ENCODE results near the gene S100B.
A peak's percentile ranks its signal among the peaks of the same experiment; 100 is the strongest.

S100B gene

DNA sequence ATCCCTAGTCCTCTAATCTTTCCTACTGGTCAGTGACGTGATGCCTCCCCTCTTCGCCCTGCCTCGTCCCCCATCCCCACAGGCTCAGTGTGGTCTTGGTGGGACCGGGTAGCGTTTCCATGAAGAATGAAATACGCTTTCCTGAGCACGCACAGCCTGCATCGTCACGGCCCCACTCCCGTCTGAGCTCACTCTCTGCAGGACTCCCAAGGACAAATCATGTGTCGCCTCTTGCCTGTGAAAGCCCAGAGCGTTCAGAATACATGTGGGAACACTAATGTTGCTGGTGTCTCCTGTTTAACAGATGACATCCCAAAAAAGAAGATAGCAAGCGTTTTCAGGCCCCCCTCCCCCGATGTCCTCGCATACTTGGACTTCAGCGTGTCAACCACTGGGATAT, 49.2 kb downstream of the S100B start:
- Histone ChIP-seq H3K9me3 (ENCODE audit: control insufficient read depth in 1 of 2, low read length in 2 of 2) (no peaks in the 10 kb centered on the region), H3K27me3 (ENCODE audit: control insufficient read depth in 1 of 2, insufficient read depth in 2 of 2, low read length in 2 of 2) (no peaks in the 10 kb centered on the region), H3K4me1 (ENCODE audit: control insufficient read depth in 1 of 2, insufficient read depth in 2 of 2, low read length in 2 of 2) (peaks cover 3 to 6% of the 10 kb centered on the region in 2 donors), H3K9ac (ENCODE audit: low read depth in 1 of 2, low read length in 2 of 2) (no peak overlapping the region), H3K36me3 (ENCODE audit: control insufficient read depth in 1 of 2, insufficient read depth in 2 of 2, low read length in 2 of 2) (peaks cover 23 to 61% of the 10 kb centered on the region in 2 donors), H3K27ac (ENCODE audit: low read depth, low read length) (no peak overlapping the region), H3K4me3 (ENCODE audit: low read depth in 1 of 2, low read length in 2 of 2) (no peak overlapping the region)

DNA sequence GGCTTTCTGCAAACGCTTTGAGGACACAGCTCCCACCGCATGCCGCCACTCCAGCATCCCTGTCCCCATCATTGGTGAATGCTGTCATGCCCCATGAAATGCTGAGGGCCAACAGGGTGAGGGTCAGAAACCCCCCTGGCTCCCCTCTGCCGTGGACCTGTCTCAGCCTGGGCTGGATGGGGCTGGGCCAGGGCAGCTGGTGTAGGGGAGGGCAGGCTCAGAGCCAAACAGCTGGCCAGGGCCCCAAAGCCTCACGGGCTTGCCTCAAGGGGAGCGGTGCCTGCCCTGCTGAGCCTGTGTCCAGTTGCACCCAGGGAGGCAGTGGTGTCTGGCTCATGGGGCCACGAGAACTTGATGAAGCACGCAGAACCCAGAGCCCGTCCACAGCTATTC, 49.7 kb downstream of the S100B start:
- H3K27ac ChIP-seq (ENCODE audit: low read depth, low read length), result no peak overlapping the region
- no peaks in the 10 kb centered on the region for H3K27me3 ChIP-seq (ENCODE audit: control insufficient read depth in 1 of 2, insufficient read depth in 2 of 2, low read length in 2 of 2)
- no peak overlapping the region for H3K9ac ChIP-seq (ENCODE audit: low read depth in 1 of 2, low read length in 2 of 2)
- peaks cover 3 to 10% of the 10 kb centered on the region in 2 donors for H3K4me1 ChIP-seq (ENCODE audit: control insufficient read depth in 1 of 2, insufficient read depth in 2 of 2, low read length in 2 of 2)
- peaks cover 25 to 62% of the 10 kb centered on the region in 2 donors for H3K36me3 ChIP-seq (ENCODE audit: control insufficient read depth in 1 of 2, insufficient read depth in 2 of 2, low read length in 2 of 2)
- no peaks in the 10 kb centered on the region for H3K9me3 ChIP-seq (ENCODE audit: control insufficient read depth in 1 of 2, low read length in 2 of 2)
- no peak overlapping the region for H3K4me3 ChIP-seq (ENCODE audit: low read depth in 1 of 2, low read length in 2 of 2)

DNA sequence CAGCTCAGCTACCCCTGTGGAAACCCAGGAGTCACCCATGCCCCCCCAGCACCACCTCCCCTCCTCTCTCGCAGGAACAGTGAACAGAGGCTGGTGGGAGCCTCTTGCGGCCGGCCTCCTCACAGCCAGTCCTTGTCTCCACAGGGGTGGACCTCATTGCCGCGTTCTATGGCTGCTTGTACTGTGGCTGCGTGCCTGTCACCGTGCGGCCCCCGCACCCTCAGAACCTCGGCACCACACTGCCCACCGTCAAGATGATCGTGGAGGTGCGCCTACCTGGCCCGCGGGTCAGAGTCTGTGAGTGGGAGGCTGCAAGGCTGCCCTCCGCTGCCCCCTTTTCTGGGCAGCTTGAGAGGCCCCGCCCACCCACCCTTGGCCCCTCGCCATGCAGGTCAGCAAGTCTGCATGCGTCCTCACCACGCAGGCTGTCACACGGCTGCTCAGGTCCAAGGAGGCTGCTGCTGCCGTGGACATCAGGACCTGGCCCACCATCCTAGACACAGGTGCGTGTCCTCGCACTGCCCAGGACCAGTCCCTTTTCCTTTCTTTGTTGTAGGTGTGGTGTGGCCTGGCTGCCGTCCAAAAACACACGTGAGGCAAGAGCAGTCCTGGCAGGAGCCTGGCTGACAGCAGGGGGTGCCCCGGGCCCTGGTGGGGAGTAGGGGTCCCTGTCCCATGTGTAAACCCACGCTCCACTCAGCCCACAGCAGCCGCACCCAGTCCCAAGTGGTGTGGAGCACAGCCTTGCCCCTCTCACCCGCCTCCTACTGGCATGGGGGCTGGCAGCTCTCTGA, 50.3 kb downstream of the S100B start:
- Histone ChIP-seq H3K27me3 (ENCODE audit: control insufficient read depth in 1 of 2, insufficient read depth in 2 of 2, low read length in 2 of 2) (no peaks in the 10 kb centered on the region), H3K36me3 (ENCODE audit: control insufficient read depth in 1 of 2, insufficient read depth in 2 of 2, low read length in 2 of 2) (peaks cover 27 to 66% of the 10 kb centered on the region in 2 donors), H3K27ac (ENCODE audit: low read depth, low read length) (no peak overlapping the region)

DNA sequence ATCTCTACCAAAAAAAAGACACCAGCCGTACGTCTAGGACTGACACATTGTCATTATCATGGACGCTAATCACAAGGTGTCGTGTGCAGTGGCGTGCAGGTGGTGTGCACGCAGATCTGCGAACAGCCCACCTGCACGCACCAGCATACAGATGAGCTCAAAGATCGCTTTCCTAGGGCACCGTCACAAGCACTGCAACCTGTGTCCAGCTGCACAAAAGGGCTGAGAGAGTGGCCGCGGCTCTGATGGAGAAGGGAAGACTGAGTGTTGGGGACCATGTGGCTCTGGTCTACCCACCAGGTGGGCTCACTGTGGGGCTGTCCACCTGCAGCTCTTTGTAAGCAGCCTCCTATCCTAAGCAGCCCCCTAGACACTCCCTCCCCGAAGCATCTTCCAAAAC, 50.9 kb downstream of the S100B start:
- no peak overlapping the region for H3K4me3 ChIP-seq (ENCODE audit: low read depth in 1 of 2, low read length in 2 of 2)
- no peak overlapping the region for H3K9ac ChIP-seq (ENCODE audit: low read depth in 1 of 2, low read length in 2 of 2)
- no peaks in the 10 kb centered on the region for H3K9me3 ChIP-seq (ENCODE audit: control insufficient read depth in 1 of 2, low read length in 2 of 2)
- H3K27me3 ChIP-seq (ENCODE audit: control insufficient read depth in 1 of 2, insufficient read depth in 2 of 2, low read length in 2 of 2), result no peaks in the 10 kb centered on the region
- H3K27ac ChIP-seq (ENCODE audit: low read depth, low read length), result no peak overlapping the region
- peaks cover 3 to 11% of the 10 kb centered on the region in 2 donors for H3K4me1 ChIP-seq (ENCODE audit: control insufficient read depth in 1 of 2, insufficient read depth in 2 of 2, low read length in 2 of 2)
- H3K36me3 ChIP-seq (ENCODE audit: control insufficient read depth in 1 of 2, insufficient read depth in 2 of 2, low read length in 2 of 2), result peaks cover 27 to 66% of the 10 kb centered on the region in 2 donors

More for the DNA sequence above, 50.3 kb downstream of the S100B start:
- Histone ChIP-seq H3K4me1 (ENCODE audit: control insufficient read depth in 1 of 2, insufficient read depth in 2 of 2, low read length in 2 of 2) (peaks cover 3 to 11% of the 10 kb centered on the region in 2 donors), H3K9me3 (ENCODE audit: control insufficient read depth in 1 of 2, low read length in 2 of 2) (no peaks in the 10 kb centered on the region), H3K9ac (ENCODE audit: low read depth in 1 of 2, low read length in 2 of 2) (no peak overlapping the region), H3K4me3 (ENCODE audit: low read depth in 1 of 2, low read length in 2 of 2) (no peak overlapping the region)

DNA sequence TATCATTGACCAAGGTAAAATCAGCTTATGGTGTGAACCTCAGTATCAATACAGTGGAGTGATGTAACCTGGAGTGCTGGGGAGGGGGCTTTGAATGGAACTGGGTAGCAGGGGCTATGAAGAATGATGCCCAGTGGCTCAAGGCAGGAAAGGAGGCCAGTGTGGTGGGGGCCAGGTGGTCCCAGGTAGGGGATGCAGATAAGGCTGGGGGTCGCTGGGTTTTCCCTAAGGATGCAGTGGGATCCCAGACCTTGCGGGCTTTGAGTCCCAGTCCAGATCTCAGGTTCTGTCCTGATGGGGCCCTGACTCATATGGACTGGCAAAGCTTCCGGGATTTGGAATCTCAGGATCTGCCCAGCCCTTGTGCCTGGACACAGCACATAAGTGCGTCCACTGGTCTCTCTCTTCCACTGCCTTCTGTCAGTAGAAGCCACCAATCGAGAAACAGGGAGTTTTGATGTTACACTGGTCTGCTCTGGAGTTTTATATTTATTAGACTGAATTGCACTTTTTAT, 52.0 kb downstream of the S100B start:
- H3K9ac ChIP-seq (ENCODE audit: low read depth in 1 of 2, low read length in 2 of 2), result peak overlapping the region in 1 of 2 donors; percentile 1
- H3K4me3 ChIP-seq (ENCODE audit: low read depth in 1 of 2, low read length in 2 of 2), result no peak overlapping the region
- peaks cover 28 to 74% of the 10 kb centered on the region in 2 donors for H3K36me3 ChIP-seq (ENCODE audit: control insufficient read depth in 1 of 2, insufficient read depth in 2 of 2, low read length in 2 of 2)
- no peaks in the 10 kb centered on the region for H3K9me3 ChIP-seq (ENCODE audit: control insufficient read depth in 1 of 2, low read length in 2 of 2)
- peaks cover 3 to 11% of the 10 kb centered on the region in 2 donors for H3K4me1 ChIP-seq (ENCODE audit: control insufficient read depth in 1 of 2, insufficient read depth in 2 of 2, low read length in 2 of 2)
- no peaks in the 10 kb centered on the region for H3K27me3 ChIP-seq (ENCODE audit: control insufficient read depth in 1 of 2, insufficient read depth in 2 of 2, low read length in 2 of 2)
- H3K27ac ChIP-seq (ENCODE audit: low read depth, low read length), result no peak overlapping the region

DNA sequence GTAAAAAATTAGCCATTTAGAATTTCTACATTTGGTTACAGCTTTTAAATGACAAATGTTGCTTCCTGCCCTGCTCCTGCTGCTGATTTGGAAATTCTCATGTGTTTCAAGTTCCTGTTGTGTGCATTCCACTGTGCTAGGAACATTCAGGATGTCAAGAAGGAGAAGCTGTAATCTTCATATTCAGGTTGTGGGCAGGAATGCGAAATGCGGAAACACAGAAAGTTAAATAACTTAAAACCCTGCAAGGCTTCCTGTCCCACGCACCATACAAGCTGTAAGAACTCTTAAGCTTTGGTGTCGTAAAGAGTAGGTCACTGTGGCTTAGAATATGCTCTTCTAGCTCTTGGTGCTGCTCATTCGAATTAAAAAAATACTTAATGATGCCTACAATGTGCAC, 52.6 kb downstream of the S100B start:
- no peak overlapping the region for H3K4me3 ChIP-seq (ENCODE audit: low read depth in 1 of 2, low read length in 2 of 2)
- peaks cover 3 to 11% of the 10 kb centered on the region in 2 donors for H3K4me1 ChIP-seq (ENCODE audit: control insufficient read depth in 1 of 2, insufficient read depth in 2 of 2, low read length in 2 of 2)
- peak overlapping the region in 1 of 2 donors; percentile 1 for H3K9ac ChIP-seq (ENCODE audit: low read depth in 1 of 2, low read length in 2 of 2)
- peaks cover 24 to 69% of the 10 kb centered on the region in 2 donors for H3K36me3 ChIP-seq (ENCODE audit: control insufficient read depth in 1 of 2, insufficient read depth in 2 of 2, low read length in 2 of 2)
- no peaks in the 10 kb centered on the region for H3K27me3 ChIP-seq (ENCODE audit: control insufficient read depth in 1 of 2, insufficient read depth in 2 of 2, low read length in 2 of 2)
- H3K9me3 ChIP-seq (ENCODE audit: control insufficient read depth in 1 of 2, low read length in 2 of 2), result no peaks in the 10 kb centered on the region
- H3K27ac ChIP-seq (ENCODE audit: low read depth, low read length), result no peak overlapping the region

DNA sequence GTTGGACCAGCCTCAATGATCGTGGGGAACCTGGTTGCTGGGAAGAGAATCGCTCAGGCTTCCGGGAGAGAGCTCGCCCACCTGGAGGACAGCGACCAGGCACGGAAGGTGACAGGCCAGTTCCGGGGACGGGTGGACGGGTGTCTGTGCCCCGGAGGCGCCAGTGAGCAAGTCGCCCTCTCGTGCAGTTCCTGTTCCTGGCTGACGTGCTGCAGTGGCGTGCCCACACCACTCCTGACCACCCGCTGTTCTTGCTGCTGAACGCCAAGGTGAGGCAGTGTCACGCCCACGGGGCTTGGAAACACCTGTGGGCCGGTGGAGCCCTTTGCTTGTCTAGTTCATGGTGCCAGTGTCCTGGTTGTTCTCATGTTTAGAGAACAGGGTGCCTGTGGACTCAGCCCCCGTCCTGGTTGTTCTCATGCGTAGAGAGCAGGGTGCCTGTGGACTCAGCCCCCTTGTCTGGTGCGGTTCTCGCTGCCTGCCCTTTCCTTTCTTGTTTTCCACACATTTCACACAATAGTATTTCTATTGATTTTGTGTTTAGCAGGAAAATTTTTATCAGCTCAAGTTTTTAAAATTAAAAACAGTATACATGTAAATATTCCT, 53.1 kb downstream of the S100B start:
- no peaks in the 10 kb centered on the region for H3K27me3 ChIP-seq (ENCODE audit: control insufficient read depth in 1 of 2, insufficient read depth in 2 of 2, low read length in 2 of 2)
- H3K36me3 ChIP-seq (ENCODE audit: control insufficient read depth in 1 of 2, insufficient read depth in 2 of 2, low read length in 2 of 2), result peaks cover 21 to 68% of the 10 kb centered on the region in 2 donors
- H3K4me3 ChIP-seq (ENCODE audit: low read depth in 1 of 2, low read length in 2 of 2), result peak overlapping the region; percentile 12 to 13
- H3K9me3 ChIP-seq (ENCODE audit: control insufficient read depth in 1 of 2, low read length in 2 of 2), result no peaks in the 10 kb centered on the region
- H3K27ac ChIP-seq (ENCODE audit: low read depth, low read length), result no peak overlapping the region
- no peak overlapping the region for H3K9ac ChIP-seq (ENCODE audit: low read depth in 1 of 2, low read length in 2 of 2)
- H3K4me1 ChIP-seq (ENCODE audit: control insufficient read depth in 1 of 2, insufficient read depth in 2 of 2, low read length in 2 of 2), result peaks cover 3 to 11% of the 10 kb centered on the region in 2 donors

DNA sequence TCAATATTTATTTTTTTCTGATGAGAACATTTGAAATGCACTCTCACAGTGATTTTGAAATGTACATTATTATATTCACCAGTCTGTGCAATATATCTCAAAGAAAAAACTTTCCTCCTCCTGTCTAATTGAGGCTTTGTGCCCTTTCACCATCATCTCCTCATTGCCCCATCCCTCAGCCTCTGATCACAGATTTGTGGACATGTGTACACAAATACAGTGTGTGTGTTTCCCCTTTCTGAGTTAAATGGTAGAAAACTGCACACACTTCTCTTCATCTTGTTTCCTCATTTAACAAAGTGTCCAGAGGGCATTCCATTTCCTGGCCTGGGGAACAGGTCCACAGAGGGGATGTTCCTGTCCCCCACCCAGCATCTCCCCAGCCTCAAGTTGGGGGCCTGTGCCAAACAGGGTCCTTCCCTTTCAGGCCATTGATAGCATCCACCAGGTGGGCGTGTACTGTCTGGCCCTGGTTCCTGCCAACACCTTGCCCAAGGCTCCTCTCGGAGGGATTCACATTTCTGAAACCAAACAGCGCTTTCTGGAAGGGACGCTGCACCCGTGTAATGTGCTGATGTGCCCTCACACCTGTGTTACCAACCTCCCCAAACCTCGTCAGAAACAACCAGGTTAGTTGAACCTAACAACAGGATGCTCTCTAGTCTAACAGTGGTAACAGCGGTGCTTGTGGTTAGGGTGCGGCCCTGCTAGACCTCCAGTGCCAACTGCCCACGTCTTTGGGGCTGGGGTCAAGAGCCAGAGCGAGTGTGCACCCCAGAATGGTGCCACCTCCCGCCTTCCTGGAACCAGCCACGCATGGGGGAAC, 54.6 kb downstream of the S100B start:
- H3K9ac ChIP-seq (ENCODE audit: low read depth in 1 of 2, low read length in 2 of 2), result no peak overlapping the region
- no peak overlapping the region for H3K4me3 ChIP-seq (ENCODE audit: low read depth in 1 of 2, low read length in 2 of 2)
- H3K9me3 ChIP-seq (ENCODE audit: control insufficient read depth in 1 of 2, low read length in 2 of 2), result no peaks in the 10 kb centered on the region
- peaks cover 34 to 74% of the 10 kb centered on the region in 2 donors for H3K36me3 ChIP-seq (ENCODE audit: control insufficient read depth in 1 of 2, insufficient read depth in 2 of 2, low read length in 2 of 2)
- no peaks in the 10 kb centered on the region for H3K27me3 ChIP-seq (ENCODE audit: control insufficient read depth in 1 of 2, insufficient read depth in 2 of 2, low read length in 2 of 2)
- no peak overlapping the region for H3K27ac ChIP-seq (ENCODE audit: low read depth, low read length)
- H3K4me1 ChIP-seq (ENCODE audit: control insufficient read depth in 1 of 2, insufficient read depth in 2 of 2, low read length in 2 of 2), result peaks cover 3 to 11% of the 10 kb centered on the region in 2 donors

DNA sequence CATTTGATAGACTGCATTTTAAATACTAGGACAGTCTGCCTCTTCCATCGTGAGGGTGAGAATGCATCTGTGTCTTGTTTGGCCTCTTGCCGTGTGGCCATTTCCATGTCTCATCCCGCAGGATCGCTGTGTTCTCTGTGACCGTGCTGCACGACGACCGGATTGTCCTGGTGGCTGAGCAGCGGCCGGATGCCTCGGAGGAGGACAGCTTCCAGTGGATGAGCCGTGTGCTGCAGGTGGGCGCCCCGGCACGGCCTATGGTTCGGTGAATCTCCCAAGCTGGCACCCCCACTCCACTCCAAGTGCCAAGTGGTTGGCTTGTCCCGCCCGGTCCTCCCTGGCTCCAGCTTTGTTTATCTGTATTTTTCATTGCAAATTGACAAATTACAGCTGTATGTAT, 55.2 kb downstream of the S100B start:
- Histone ChIP-seq H3K27ac (ENCODE audit: low read depth, low read length) (no peak overlapping the region), H3K4me1 (ENCODE audit: control insufficient read depth in 1 of 2, insufficient read depth in 2 of 2, low read length in 2 of 2) (peaks cover 3 to 11% of the 10 kb centered on the region in 2 donors), H3K36me3 (ENCODE audit: control insufficient read depth in 1 of 2, insufficient read depth in 2 of 2, low read length in 2 of 2) (peaks cover 38 to 74% of the 10 kb centered on the region in 2 donors)

More for the DNA sequence above, 55.2 kb downstream of the S100B start:
- H3K27me3 ChIP-seq (ENCODE audit: control insufficient read depth in 1 of 2, insufficient read depth in 2 of 2, low read length in 2 of 2), result no peaks in the 10 kb centered on the region
- H3K4me3 ChIP-seq (ENCODE audit: low read depth in 1 of 2, low read length in 2 of 2), result no peak overlapping the region
- H3K9me3 ChIP-seq (ENCODE audit: control insufficient read depth in 1 of 2, low read length in 2 of 2), result no peaks in the 10 kb centered on the region
- H3K9ac ChIP-seq (ENCODE audit: low read depth in 1 of 2, low read length in 2 of 2), result no peak overlapping the region

Measured in duodenal mucosa (tissue), 2 donors.